ENCODE results near the gene SPATA33. TPM values are rescaled to one million over a fixed set of nuclear protein-coding genes. Genes with fewer than 3 reads are reported as not detected.
"Not testable (repeated sequence)": the region's sequence is repeated elsewhere in the genome, so short reads cannot be mapped to it uniquely, and the experiment has no call there.

SPATA33 gene
- total RNA-seq, 6 experiments from 2014 or later, result 1.8 to 5.0 (median 3.3) TPM

DNA sequence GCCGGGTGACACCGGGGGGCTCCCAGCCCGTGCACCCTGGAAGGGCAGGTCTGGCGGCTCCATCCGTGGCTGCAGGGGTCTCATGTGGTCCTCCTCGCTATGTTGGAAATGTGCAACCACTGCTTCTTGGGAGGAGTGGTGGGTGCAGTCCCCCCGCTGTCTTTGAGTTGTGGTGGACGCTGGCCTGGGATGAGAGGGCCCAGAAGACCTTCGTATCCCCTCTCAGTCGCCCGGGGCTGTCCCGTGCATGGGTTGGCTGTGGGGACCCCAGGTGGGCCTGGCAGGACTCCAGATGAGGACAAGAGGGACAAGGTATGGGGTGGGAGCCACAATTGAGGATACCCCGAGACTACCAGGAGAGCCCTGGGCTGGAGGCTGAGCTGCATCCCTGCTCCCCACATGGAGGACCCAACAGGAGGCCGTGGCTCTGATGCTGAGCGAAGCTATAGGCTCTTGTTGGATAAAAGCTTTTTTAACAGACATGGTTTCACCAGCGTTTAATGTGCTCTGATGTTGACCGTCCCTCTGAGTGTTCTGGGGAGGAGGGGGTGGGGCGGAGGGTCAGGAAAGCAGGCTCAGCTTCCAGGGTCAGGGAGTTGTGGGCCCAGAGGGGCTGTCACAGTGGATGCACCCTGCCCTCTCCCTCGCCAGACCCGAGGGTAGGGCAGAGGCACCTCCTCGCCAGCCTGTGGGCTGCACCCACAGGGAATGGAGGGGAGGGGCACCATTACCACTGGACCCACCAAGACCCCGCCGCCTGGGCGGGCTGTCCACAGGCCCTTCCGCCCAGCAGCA is 38.4 kb downstream of the SPATA33 start:
- H3K27ac ChIP-seq, result no peak overlapping the region
- H3K4me1 ChIP-seq, result peaks cover 0 to 18% (median 7%) of the 10 kb centered on the region in 4 donors
- no peaks in the 10 kb centered on the region for H3K27me3 ChIP-seq
- peaks cover 0 to 39% (median 13%) of the 10 kb centered on the region in 4 donors for H3K36me3 ChIP-seq
- WGBS (ENCODE audit: insufficient coverage, low coverage, low lambda C conversion rate, missing lambda C conversion rate), result 0% methylated on average over 1 of the region's 25 CpGs
- intact Hi-C loops (cut with DNase I), result no loop called here
- DNase-seq, result peak in 1 of 3 donors; percentile 61
- H3K4me3 ChIP-seq, result no peak overlapping the region
- TF ChIP-seq POLR2A (IDR thresholded peaks at IDR 0.05), result no peak
- no peak for ATAC-seq
- no peaks in the 10 kb centered on the region for H3K9me3 ChIP-seq

DNA sequence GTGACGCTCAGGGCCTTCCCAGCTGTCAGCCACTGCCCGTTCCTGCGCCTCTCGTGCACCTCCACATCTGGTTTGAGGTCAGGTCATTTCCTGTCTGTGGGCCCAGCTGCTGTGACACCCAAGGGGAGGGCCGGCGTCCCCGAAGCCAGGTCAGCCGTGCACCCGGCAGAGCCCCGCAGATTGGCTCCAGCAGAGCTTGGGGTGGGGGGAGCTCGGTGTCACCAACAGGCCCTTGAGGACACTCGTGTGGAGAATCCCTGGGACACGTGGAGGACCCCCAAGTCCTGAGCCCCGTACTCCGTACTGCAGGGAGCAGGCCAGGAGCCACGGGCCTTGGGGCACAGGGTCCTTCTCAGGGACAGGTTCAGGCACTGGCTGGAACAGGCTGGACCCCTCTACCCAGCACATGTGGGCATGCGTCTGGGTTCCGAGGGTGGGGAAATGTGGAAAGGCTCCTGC is 39.1 kb downstream of the SPATA33 start:
- ATAC-seq (no peak), DNase-seq (no peak)
- no peak for TF ChIP-seq POLR2A (IDR thresholded peaks at IDR 0.05)
- TF ChIP-seq, protein P1, sequence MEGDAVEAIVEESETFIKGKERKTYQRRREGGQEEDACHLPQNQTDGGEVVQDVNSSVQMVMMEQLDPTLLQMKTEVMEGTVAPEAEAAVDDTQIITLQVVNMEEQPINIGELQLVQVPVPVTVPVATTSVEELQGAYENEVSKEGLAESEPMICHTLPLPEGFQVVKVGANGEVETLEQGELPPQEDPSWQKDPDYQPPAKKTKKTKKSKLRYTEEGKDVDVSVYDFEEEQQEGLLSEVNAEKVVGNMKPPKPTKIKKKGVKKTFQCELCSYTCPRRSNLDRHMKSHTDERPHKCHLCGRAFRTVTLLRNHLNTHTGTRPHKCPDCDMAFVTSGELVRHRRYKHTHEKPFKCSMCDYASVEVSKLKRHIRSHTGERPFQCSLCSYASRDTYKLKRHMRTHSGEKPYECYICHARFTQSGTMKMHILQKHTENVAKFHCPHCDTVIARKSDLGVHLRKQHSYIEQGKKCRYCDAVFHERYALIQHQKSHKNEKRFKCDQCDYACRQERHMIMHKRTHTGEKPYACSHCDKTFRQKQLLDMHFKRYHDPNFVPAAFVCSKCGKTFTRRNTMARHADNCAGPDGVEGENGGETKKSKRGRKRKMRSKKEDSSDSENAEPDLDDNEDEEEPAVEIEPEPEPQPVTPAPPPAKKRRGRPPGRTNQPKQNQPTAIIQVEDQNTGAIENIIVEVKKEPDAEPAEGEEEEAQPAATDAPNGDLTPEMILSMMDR (IDR thresholded peaks at IDR 0.05), result no peak
- Histone ChIP-seq H3K4me3 (no peak overlapping the region), H3K4me1 (peaks cover 0 to 19% (median 7%) of the 10 kb centered on the region in 4 donors), H3K36me3 (peaks cover 0 to 33% (median 9%) of the 10 kb centered on the region in 4 donors), H3K27ac (no peak overlapping the region), H3K27me3 (no peaks in the 10 kb centered on the region), H3K9me3 (no peaks in the 10 kb centered on the region)
- WGBS (ENCODE audit: insufficient coverage, low coverage, low lambda C conversion rate, missing lambda C conversion rate), result 80% methylated on average over 2 of the region's 18 CpGs
- intact Hi-C loops (cut with DNase I), result no loop called here

- no peak overlapping the region for H3K4me3 ChIP-seq
- no peaks in the 10 kb centered on the region for H3K27me3 ChIP-seq
- no peak for ATAC-seq
- no peaks in the 10 kb centered on the region for H3K9me3 ChIP-seq
- intact Hi-C loops (cut with DNase I), result no loop called here
- TF ChIP-seq POLR2A (IDR thresholded peaks at IDR 0.05), result no peak
- TF ChIP-seq, protein P1 (IDR thresholded peaks at IDR 0.05), result no peak
- DNase-seq, result no peak
- H3K4me1 ChIP-seq, result peaks cover 0 to 19% (median 7%) of the 10 kb centered on the region in 4 donors
- H3K27ac ChIP-seq, result no peak overlapping the region
- H3K36me3 ChIP-seq, result peaks cover 0 to 28% (median 7%) of the 10 kb centered on the region in 4 donors
- 80% methylated on average over 1 of the region's 19 CpGs for WGBS (ENCODE audit: insufficient coverage, low coverage, low lambda C conversion rate, missing lambda C conversion rate)
Measured at GRCh38 chr16:89697161-89697615, 39.6 kb downstream of the SPATA33 start.

DNA sequence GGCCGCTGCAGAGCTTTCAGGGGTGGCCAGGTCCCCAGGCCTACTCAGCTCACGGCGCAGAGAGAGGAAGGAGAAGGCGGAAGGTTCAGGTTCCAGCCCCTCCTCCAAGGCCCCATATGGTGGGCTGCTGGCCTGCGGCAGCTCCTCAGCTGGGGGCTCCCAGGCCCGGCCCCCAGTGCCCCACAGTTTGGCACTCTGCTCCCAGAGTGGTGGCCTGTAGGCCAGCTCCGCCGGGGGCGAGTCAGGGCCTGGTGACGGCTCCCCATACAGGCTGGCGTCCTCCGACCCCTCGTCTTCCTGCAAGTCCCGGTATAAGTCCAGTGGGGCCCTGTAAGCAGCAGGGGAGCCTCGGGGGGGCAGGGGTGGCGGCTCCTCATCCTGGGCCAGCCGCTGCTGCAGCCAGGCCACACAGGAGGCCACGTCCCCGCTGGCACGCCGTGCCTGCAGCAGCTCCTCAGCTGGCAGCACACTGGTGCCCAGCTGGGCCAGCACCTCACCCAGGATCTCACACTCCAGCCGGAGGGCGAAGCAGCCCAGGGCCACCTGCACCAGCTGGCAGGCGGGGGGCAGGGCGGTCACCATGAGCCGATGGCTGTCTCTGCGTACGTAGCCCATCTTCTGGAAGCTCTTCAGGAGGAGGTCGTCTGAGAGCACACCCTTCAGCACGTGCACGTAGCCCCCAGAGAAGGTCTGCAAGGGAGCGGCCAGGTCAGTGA is 40.1 kb downstream of the SPATA33 start:
- no peak overlapping the region for H3K27ac ChIP-seq
- H3K9me3 ChIP-seq, result no peaks in the 10 kb centered on the region
- no peak for DNase-seq
- H3K36me3 ChIP-seq, result peaks cover 0 to 22% (median 6%) of the 10 kb centered on the region in 4 donors
- 88% methylated on average over 7 of the region's 32 CpGs for WGBS (ENCODE audit: insufficient coverage, low coverage, low lambda C conversion rate, missing lambda C conversion rate)
- no peak overlapping the region for H3K4me3 ChIP-seq
- H3K27me3 ChIP-seq, result no peaks in the 10 kb centered on the region
- intact Hi-C loops (cut with DNase I), result no loop called here
- no peak for ATAC-seq
- no peak for TF ChIP-seq POLR2A (IDR thresholded peaks at IDR 0.05)
- TF ChIP-seq, protein P1 (IDR thresholded peaks at IDR 0.05), result no peak
- peaks cover 0 to 19% (median 7%) of the 10 kb centered on the region in 4 donors for H3K4me1 ChIP-seq

GRCh38 chr16:89698717-89699116 is 41.1 kb downstream of the SPATA33 start:
- H3K27me3 ChIP-seq; H3K27ac ChIP-seq; intact Hi-C loops (cut with DNase I); ATAC-seq; H3K4me3 ChIP-seq; H3K9me3 ChIP-seq; DNase-seq: not testable (repeated sequence)
- peaks cover 0 to 19% (median 7%) of the 10 kb centered on the region in 4 donors for H3K4me1 ChIP-seq
- peaks cover 0 to 15% (median 1%) of the 10 kb centered on the region in 4 donors for H3K36me3 ChIP-seq
- 83% methylated on average over 10 of the region's 14 CpGs for WGBS (ENCODE audit: insufficient coverage, low coverage, low lambda C conversion rate, missing lambda C conversion rate)

DNA sequence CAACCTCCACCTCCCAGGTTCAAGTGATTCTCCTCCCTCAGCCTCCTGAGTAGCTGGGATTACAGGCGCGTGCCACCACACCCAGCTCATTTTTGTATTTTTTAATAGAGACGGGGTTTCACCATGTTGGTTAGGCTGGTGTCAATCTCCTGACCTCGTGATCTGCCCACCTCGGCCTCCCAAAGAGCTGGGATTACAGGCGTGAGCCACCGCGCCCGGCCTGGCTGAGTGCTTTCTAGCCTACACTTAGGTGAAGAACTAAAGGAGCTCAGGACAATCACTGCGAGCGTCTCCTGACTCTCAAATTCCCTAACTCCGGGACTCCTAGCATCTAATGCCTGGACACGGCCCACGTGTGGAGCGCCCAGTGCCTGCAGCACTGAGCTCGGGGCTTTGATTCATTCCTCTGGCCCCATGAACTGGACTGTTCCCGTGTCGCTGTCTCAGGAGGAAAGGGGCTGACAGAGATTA is 42.0 kb downstream of the SPATA33 start:
- WGBS (ENCODE audit: insufficient coverage, low coverage, low lambda C conversion rate, missing lambda C conversion rate), result 27% methylated on average over 18 of the region's 18 CpGs
- H3K4me1 ChIP-seq, result peaks cover 0 to 19% (median 7%) of the 10 kb centered on the region in 4 donors
- ATAC-seq, H3K9me3 ChIP-seq, H3K4me3 ChIP-seq, H3K27me3 ChIP-seq, DNase-seq, H3K36me3 ChIP-seq: not testable (repeated sequence)
- intact Hi-C loops (cut with DNase I), result loop anchor here (10.0 kb wide), 2 partner anchors 95 to 175 kb away; partner anchors contain the start of gene TCF25 (in 1 of the 2)
- H3K27ac ChIP-seq, result peak overlapping the region; percentile 45 to 81 (median 76)

All from right lobe of liver (tissue), 6 donors.